HCT116 (cell line): ENCODE measurements around the gene NAGK. TPM values are rescaled to one million over a fixed set of nuclear protein-coding genes. Genes with fewer than 3 reads are reported as not detected.
"Not testable (repeated sequence)": the region's sequence is repeated elsewhere in the genome, so short reads cannot be mapped to it uniquely, and the experiment has no call there.

Experiments used
- ATAC-seq: fragments of 200-7000 bp; cut with Tn5 transposase; 2 replicates; pipeline ENCODE4 v1.9.1; 2020; ENCODE audit warnings: mild to moderate bottlenecking, moderate library complexity
- BruUV-seq: library from RNA; stranded (reverse); fragments of 400-500 nt; replicated peaks from 2 replicates; lab custom pipeline; 2021; lab: Mats Ljungman, UMichigan
- CTCF ChIA-PET: fragments of 300-600 bp; sonication (Branson Sonifier 250); formaldehyde crosslinking; loops from one replicate; lab custom pipeline; 2021; ENCODE audit warnings: antibody characterized with exemption; lab: Charles Lee
- POLR2A ChIA-PET: fragments of 300-600, 350-600 bp; sonication (Branson Sonifier 250); formaldehyde crosslinking; loops from one replicate; lab custom pipeline; 2021; ENCODE audit warnings: antibody characterized with exemption; lab: Charles Lee
- RAD21 ChIA-PET, 2 experiments: fragments of 300-600 bp; sonication (Branson Sonifier 250); formaldehyde crosslinking; loops; one replicate each; lab custom pipeline; 2023; ENCODE audit warnings: low total read pairs in 2 of 2; ENCODE audit not compliant: uncharacterized antibody in 2 of 2, unreplicated experiment in 2 of 2, low non-redundant PET in 1 of 2; lab: Charles Lee
- DNase-seq: peaks from one replicate; pipeline ENCODE4 v3.0.0-alpha.2; 2010; ENCODE audit warnings: low read depth, low spot score
- H2AFZ ChIP-seq: fragments of 200-600 bp; shearing (Covaris generic), sonication (generic); 2 replicates; pipeline ENCODE4 v1.6.1; 2017; ENCODE audit warnings: low read depth, mixed run types, mixed read lengths, antibody characterized with exemption, low read length; ENCODE audit not compliant: poor library complexity, severe bottlenecking
- H3K27ac ChIP-seq: 2 replicates; pipeline ENCODE4 v1.5.1; 2012; ENCODE audit warnings: low read depth, low read length
- H3K27me3 ChIP-seq: fragments of 200-600 bp; sonication (generic); 2 replicates; pipeline ENCODE4 v1.6.1; 2016; ENCODE audit warnings: mixed run types, low read length, mixed read lengths; ENCODE audit not compliant: insufficient read depth
- H3K36me3 ChIP-seq, 2 experiments: fragments of 200-500 bp in 1 of 2; fragments of 200-600 bp in 1 of 2; sonication (Bioruptor generic) in 1 of 2; sonication (generic) in 1 of 2; 2 replicates each; pipeline versions ENCODE4 v1.5.1 to v1.6.1; 2014 to 2016; ENCODE audit warnings: low read length in 2 of 2, inconsistent platforms in 1 of 2, mixed read lengths in 1 of 2, mixed run types in 1 of 2; ENCODE audit not compliant: insufficient read depth in 2 of 2, control insufficient read depth in 1 of 2
- H3K4me1 ChIP-seq, 2 experiments: fragments of 200-600 bp in 1 of 2; sonication (generic) in 1 of 2; 2 replicates each; pipeline versions ENCODE4 v1.5.1 to v1.6.1; 2012 to 2017; ENCODE audit warnings: low read length in 2 of 2, inconsistent platforms in 1 of 2, mild to moderate bottlenecking in 1 of 2, mixed read lengths in 1 of 2, mixed run types in 1 of 2, moderate library complexity in 1 of 2; ENCODE audit not compliant: insufficient read depth in 2 of 2, control insufficient read depth in 1 of 2
- H3K4me2 ChIP-seq: fragments of 200-600 bp; sonication (generic); 2 replicates; pipeline ENCODE4 v1.6.1; 2017; ENCODE audit warnings: mixed run types, low read length, mixed read lengths
- H3K4me3 ChIP-seq, 2 experiments: fragments of 200-600 bp in 1 of 2; sonication (generic) in 1 of 2; replicated peaks in 1 of 2; 2 replicates each; pipeline ENCODE4 v1.5.1; 2011 to 2016; ENCODE audit warnings: low read length in 2 of 2, control low read depth in 1 of 2, low read depth in 1 of 2, mild to moderate bottlenecking in 1 of 2, mixed read lengths in 1 of 2, mixed run types in 1 of 2
- H3K79me2 ChIP-seq: fragments of 200-600 bp; sonication (generic); 2 replicates; pipeline ENCODE4 v1.6.1; 2017; ENCODE audit warnings: mild to moderate bottlenecking, mixed run types, low read length, moderate library complexity, mixed read lengths; ENCODE audit not compliant: insufficient read depth
- H3K9ac ChIP-seq: fragments of 200-600 bp; sonication (generic); 2 replicates; pipeline ENCODE4 v1.6.1; 2016; ENCODE audit warnings: low read length, mixed read lengths
- H3K9me2 ChIP-seq: fragments of 200-600 bp; sonication (generic), shearing (Covaris generic); 2 replicates; pipeline ENCODE4 v1.6.1; 2017; ENCODE audit warnings: mixed run types, mild to moderate bottlenecking, moderate library complexity; ENCODE audit not compliant: insufficient read depth
- H3K9me3 ChIP-seq, 2 experiments: fragments of 200-500 bp in 1 of 2; fragments of 200-600 bp in 1 of 2; sonication (Bioruptor generic) in 1 of 2; sonication (generic) in 1 of 2; 2 replicates each; pipeline ENCODE4 v1.6.1; 2014 to 2017; ENCODE audit warnings: low read length in 2 of 2, mixed read lengths in 2 of 2, inconsistent platforms in 1 of 2, low read depth in 1 of 2, mild to moderate bottlenecking in 1 of 2, mixed run types in 1 of 2, moderate library complexity in 1 of 2; ENCODE audit not compliant: control insufficient read depth in 1 of 2, insufficient read depth in 1 of 2
- H4K20me1 ChIP-seq: fragments of 200-600 bp; sonication (generic), shearing (Covaris generic); 2 replicates; pipeline ENCODE4 v1.6.1; 2017; ENCODE audit warnings: mixed run types, mild to moderate bottlenecking, moderate library complexity; ENCODE audit not compliant: insufficient read depth
- CBX3 ChIP-seq: IDR thresholded peaks from 2 replicates; pipeline ENCODE4 v1.6.1; 2012; ENCODE audit warnings: low read depth
- CEBPB ChIP-seq: IDR thresholded peaks from 2 replicates; pipeline ENCODE4 v1.6.1; 2012; ENCODE audit warnings: low read depth
- EGR1 ChIP-seq: IDR thresholded peaks from 2 replicates; pipeline ENCODE4 v1.6.1; 2012; ENCODE audit warnings: low read depth
- ELF1 ChIP-seq: IDR thresholded peaks from 2 replicates; pipeline ENCODE4 v1.6.1; 2012; ENCODE audit warnings: low read depth, borderline replicate concordance
- JUND ChIP-seq: IDR thresholded peaks from 2 replicates; pipeline ENCODE4 v1.6.1; 2012
- POLR2A ChIP-seq: IDR thresholded peaks from 2 replicates; pipeline ENCODE4 v1.7.0; 2011; ENCODE audit warnings: borderline replicate concordance; ENCODE audit not compliant: insufficient read depth, insufficient read length; ENCODE audit errors: extremely low read depth
- SRF ChIP-seq: IDR thresholded peaks from 2 replicates; pipeline ENCODE4 v1.6.1; 2012; ENCODE audit warnings: low read depth
- YY1 ChIP-seq: IDR thresholded peaks from 2 replicates; pipeline ENCODE4 v1.6.1; 2011; ENCODE audit warnings: low read length, low read depth, moderate library complexity, mild to moderate bottlenecking; ENCODE audit not compliant: insufficient replicate concordance; ENCODE audit errors: extremely low read depth
- intact Hi-C: fragments of 100-400 bp; cut with micrococcal nuclease; formaldehyde crosslinking; loops from 2 replicates; pipeline ENCODE4 v1.10.0; 2022
- total RNA-seq: library from RNA; stranded (reverse); gene quantifications from one replicate; pipeline ENCODE4 v1.2.1, GENCODE V29; 2021; ENCODE audit not compliant: unreplicated experiment
- TF ChIP-seq, protein P1 (sequence below): IDR thresholded peaks from 2 replicates; pipeline ENCODE4 v1.6.1; 2012

Gene NAGK
- total RNA-seq, 1 experiment from 2014 or later, result 36.8 TPM

DNA sequence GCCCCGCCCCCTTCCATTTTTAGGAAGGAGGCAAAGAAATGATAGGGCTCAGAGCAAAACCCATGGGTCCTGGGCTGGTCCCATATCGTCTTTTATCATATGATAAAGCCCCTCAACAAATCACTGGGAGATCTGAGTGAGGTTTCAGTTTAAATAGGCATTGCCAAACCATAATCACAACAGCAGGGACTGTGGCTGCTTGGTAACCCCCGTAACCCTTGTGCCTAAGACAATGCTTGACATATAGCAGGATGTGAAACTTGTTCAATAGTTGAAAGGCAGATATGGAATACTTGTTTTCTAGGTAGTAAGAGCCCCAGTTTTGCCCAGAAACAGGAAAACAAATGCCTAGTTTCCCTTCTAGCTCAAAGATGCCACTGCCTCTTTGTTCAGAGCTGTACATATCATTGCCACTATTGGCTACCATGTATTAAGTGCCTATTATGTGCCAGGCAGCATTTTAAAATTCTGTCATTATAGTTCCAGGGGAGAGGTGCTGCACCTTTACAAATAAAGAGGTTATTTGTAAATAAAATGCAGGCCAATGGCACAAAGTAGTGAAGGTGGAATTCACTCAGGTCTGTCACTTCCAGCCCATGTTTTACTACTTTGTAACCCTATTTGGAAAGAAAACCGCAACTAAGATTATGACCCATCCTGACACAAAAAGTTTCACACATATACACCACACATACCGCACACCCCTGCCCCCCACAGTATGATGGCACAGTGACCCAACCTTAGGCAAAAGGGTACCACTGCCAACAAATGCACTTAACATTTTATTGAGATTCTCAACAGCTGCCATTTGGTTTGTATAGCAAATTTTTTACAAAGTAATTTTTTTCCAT is 14.2 kb downstream of the NAGK start:
- CTCF ChIA-PET, result no interaction called here
- intact Hi-C loops, result no loop called here

DNA sequence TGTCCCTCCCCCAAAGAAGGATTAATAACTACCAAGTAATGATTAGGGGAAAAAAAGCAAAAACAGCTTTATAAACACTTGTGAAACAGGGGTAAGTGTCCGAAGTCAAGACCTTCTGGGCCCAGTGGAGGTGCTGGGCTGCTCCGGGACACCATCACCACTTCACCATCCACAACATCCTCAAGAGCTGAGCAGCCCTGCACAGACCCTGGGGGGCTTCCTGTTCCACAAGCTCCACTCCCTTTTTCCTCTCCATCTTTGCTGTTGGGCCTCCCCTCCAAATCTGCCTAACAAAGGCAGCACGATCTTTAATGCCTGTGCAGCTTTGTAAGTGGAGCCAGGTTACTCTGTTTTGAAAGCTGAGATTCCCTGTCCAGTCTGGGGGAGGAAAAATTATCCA is 14.8 kb downstream of the NAGK start:
- H3K27me3 ChIP-seq, H3K4me2 ChIP-seq, H3K36me3 ChIP-seq, H3K4me3 ChIP-seq, intact Hi-C loops, H3K4me1 ChIP-seq, BruUV-seq, DNase-seq, H2AFZ ChIP-seq, H3K9ac ChIP-seq, RAD21 ChIA-PET, CTCF ChIA-PET, H4K20me1 ChIP-seq, H3K79me2 ChIP-seq, POLR2A ChIA-PET, H3K9me2 ChIP-seq, H3K27ac ChIP-seq, ATAC-seq, H3K9me3 ChIP-seq: not testable (repeated sequence)

More for the DNA sequence above, 14.2 kb downstream of the NAGK start:
- DNase-seq (no peak), ATAC-seq (no peak)
- H3K27ac ChIP-seq, result no peak overlapping the region
- ChIA-PET POLR2A (no interaction called here), RAD21 (no interaction called here)
- no peak overlapping the region for H3K4me2 ChIP-seq
- no peak overlapping the region for H2AFZ ChIP-seq
- no peak overlapping the region for H3K9ac ChIP-seq
- no peaks in the 10 kb centered on the region for H3K27me3 ChIP-seq
- BruUV-seq, result no TSS peak
- TF ChIP-seq YY1 (no peak), SRF (no peak), JUND (no peak), EGR1 (no peak), CBX3 (no peak), ELF1 (no peak), POLR2A (no peak), CEBPB (no peak)
- TF ChIP-seq, protein P1, sequence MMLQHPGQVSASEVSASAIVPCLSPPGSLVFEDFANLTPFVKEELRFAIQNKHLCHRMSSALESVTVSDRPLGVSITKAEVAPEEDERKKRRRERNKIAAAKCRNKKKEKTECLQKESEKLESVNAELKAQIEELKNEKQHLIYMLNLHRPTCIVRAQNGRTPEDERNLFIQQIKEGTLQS, result no peak
- H3K9me2 ChIP-seq, result no peaks in the 10 kb centered on the region
- no peaks in the 10 kb centered on the region for H4K20me1 ChIP-seq
- no peaks in the 10 kb centered on the region for H3K9me3 ChIP-seq
- no peaks in the 10 kb centered on the region for H3K36me3 ChIP-seq
- no peaks in the 10 kb centered on the region for H3K79me2 ChIP-seq
- H3K4me3 ChIP-seq, result no peak overlapping the region
- no peaks in the 10 kb centered on the region; a peak in 1 of 4 replicates for H3K4me1 ChIP-seq

DNA sequence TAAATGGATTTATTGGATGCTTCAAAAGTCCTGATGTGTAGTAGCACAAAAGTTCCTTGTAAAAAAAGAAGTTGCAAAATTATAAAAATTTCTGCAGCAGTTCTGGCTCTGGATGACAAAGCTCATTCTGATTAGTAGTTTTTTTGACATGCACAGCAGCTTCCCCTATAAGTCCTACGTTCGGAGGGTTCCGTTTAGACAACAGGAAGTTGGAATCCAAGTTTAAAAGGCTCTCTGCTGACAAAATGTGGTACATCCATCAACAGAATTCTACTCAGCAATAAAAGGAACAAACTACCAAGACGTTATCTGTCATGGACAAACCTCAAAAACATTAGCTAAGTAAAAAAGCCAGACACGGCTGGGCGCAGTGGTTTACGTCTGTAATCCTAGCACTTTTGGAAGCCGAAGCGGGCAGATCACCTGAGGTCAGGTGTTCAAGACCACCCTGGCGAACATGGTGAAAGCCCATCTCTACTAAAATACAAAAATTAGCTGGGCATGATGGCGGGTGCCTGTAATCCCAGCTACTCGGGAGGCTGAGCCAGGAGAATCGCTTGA is 15.4 kb downstream of the NAGK start:
- H3K79me2 ChIP-seq, H3K4me1 ChIP-seq, BruUV-seq, H3K9ac ChIP-seq, H4K20me1 ChIP-seq, CTCF ChIA-PET, RAD21 ChIA-PET, POLR2A ChIA-PET, intact Hi-C loops, H3K9me3 ChIP-seq, H3K27me3 ChIP-seq, H3K4me3 ChIP-seq, H3K36me3 ChIP-seq, H3K27ac ChIP-seq, ATAC-seq, H2AFZ ChIP-seq, H3K9me2 ChIP-seq, DNase-seq, H3K4me2 ChIP-seq: not testable (repeated sequence)
